ENCODE measurements around the gene TSPAN18. TPM values are rescaled to one million over a fixed set of nuclear protein-coding genes. Genes with fewer than 3 reads are reported as not detected.

The TSPAN18 gene
- total RNA-seq, 1 experiment from 2014 or later = 0.77 TPM

GRCh38 chr11:44917741-44918140, 191.0 kb downstream of the TSPAN18 start:
- BruUV-seq (replicated peaks) = no TSS peak
- no peaks in the 10 kb centered on the region for H3K36me3 Mint-ChIP-seq (ENCODE audit: insufficient read depth, unreplicated experiment)
- no peak overlapping the region for H3K4me3 Mint-ChIP-seq (ENCODE audit: unreplicated experiment)
- intact Hi-C loops (cut with micrococcal nuclease) = no loop called here
- H3K4me1 Mint-ChIP-seq (ENCODE audit: insufficient read depth, unreplicated experiment) = no peaks in the 10 kb centered on the region
- H3K27ac Mint-ChIP-seq (ENCODE audit: low read depth, unreplicated experiment) = no peak overlapping the region
- no peaks in the 10 kb centered on the region for H3K9me3 Mint-ChIP-seq (ENCODE audit: unreplicated experiment)
- POLR2A ChIA-PET = no interaction called here
- H3K27me3 Mint-ChIP-seq (ENCODE audit: insufficient read depth, unreplicated experiment) = peaks cover 38% of the 10 kb centered on the region
- CTCF ChIA-PET = no interaction called here
- DNase-seq (ENCODE audit: unreplicated experiment) = no peak
- TF ChIP-seq CTCF (IDR thresholded peaks at IDR 0.05; ENCODE audit: unreplicated experiment) = no peak

- H3K4me3 Mint-ChIP-seq (ENCODE audit: unreplicated experiment) = no peak overlapping the region
- ChIA-PET POLR2A (no interaction called here), CTCF (interaction anchor here (1.3 to 2.5 kb wide), 2 partner anchors 16 to 185 kb away, joined by 3 to 7 read pairs; no protein-coding TSS in a partner anchor)
- TF ChIP-seq CTCF (IDR thresholded peaks at IDR 0.05; ENCODE audit: unreplicated experiment) = no peak
- DNase-seq (ENCODE audit: unreplicated experiment) = no peak
- no peak overlapping the region for H3K27ac Mint-ChIP-seq (ENCODE audit: low read depth, unreplicated experiment)
- no peaks in the 10 kb centered on the region for H3K9me3 Mint-ChIP-seq (ENCODE audit: unreplicated experiment)
- H3K36me3 Mint-ChIP-seq (ENCODE audit: insufficient read depth, unreplicated experiment) = no peaks in the 10 kb centered on the region
- BruUV-seq (replicated peaks) = no TSS peak
- H3K27me3 Mint-ChIP-seq (ENCODE audit: insufficient read depth, unreplicated experiment) = peaks cover 46% of the 10 kb centered on the region
- intact Hi-C loops (cut with micrococcal nuclease) = no loop called here
- H3K4me1 Mint-ChIP-seq (ENCODE audit: insufficient read depth, unreplicated experiment) = no peaks in the 10 kb centered on the region
These were observed 193.7 kb downstream of the TSPAN18 start for GRCh38 chr11:44920451-44920850.

GRCh38 chr11:44923115-44923514, 196.4 kb downstream of the TSPAN18 start:
- H3K4me1 Mint-ChIP-seq (ENCODE audit: insufficient read depth, unreplicated experiment) = no peaks in the 10 kb centered on the region
- H3K27ac Mint-ChIP-seq (ENCODE audit: low read depth, unreplicated experiment) = no peak overlapping the region
- no peak for TF ChIP-seq CTCF (IDR thresholded peaks at IDR 0.05; ENCODE audit: unreplicated experiment)
- intact Hi-C loops (cut with micrococcal nuclease) = no loop called here
- no peak for DNase-seq (ENCODE audit: unreplicated experiment)
- ChIA-PET POLR2A (interaction anchor here (0.8 kb wide), 1 partner anchor 187 kb away, joined by 3 read pairs; no protein-coding TSS in a partner anchor), CTCF (interaction anchor here (0.6 to 3.6 kb wide), 5 partner anchors 13 to 349 kb away, joined by 3 to 42 read pairs (median 4); no protein-coding TSS in a partner anchor)
- H3K4me3 Mint-ChIP-seq (ENCODE audit: unreplicated experiment) = no peak overlapping the region
- no peaks in the 10 kb centered on the region for H3K9me3 Mint-ChIP-seq (ENCODE audit: unreplicated experiment)
- H3K36me3 Mint-ChIP-seq (ENCODE audit: insufficient read depth, unreplicated experiment) = no peaks in the 10 kb centered on the region
- BruUV-seq (replicated peaks) = no TSS peak
- peaks cover 31% of the 10 kb centered on the region for H3K27me3 Mint-ChIP-seq (ENCODE audit: insufficient read depth, unreplicated experiment)

- H3K27me3 Mint-ChIP-seq (ENCODE audit: insufficient read depth, unreplicated experiment) = peaks cover 28% of the 10 kb centered on the region
- no peak overlapping the region for H3K27ac Mint-ChIP-seq (ENCODE audit: low read depth, unreplicated experiment)
- H3K4me3 Mint-ChIP-seq (ENCODE audit: unreplicated experiment) = no peak overlapping the region
- no peaks in the 10 kb centered on the region for H3K9me3 Mint-ChIP-seq (ENCODE audit: unreplicated experiment)
- ChIA-PET POLR2A (interaction anchor here (0.7 kb wide), 1 partner anchor 1275 kb away, joined by 3 read pairs; no protein-coding TSS in a partner anchor), CTCF (interaction anchor here (0.6 to 3.6 kb wide), 4 partner anchors 12 to 193 kb away, joined by 3 to 42 read pairs (median 5); no protein-coding TSS in a partner anchor)
- peaks cover under 1% of the 10 kb centered on the region for H3K36me3 Mint-ChIP-seq (ENCODE audit: insufficient read depth, unreplicated experiment)
- intact Hi-C loops (cut with micrococcal nuclease) = no loop called here
- no peak for DNase-seq (ENCODE audit: unreplicated experiment)
- H3K4me1 Mint-ChIP-seq (ENCODE audit: insufficient read depth, unreplicated experiment) = no peaks in the 10 kb centered on the region
- no TSS peak for BruUV-seq (replicated peaks)
- TF ChIP-seq CTCF (IDR thresholded peaks at IDR 0.05; ENCODE audit: unreplicated experiment) = no peak
These were observed 197.0 kb downstream of the TSPAN18 start for GRCh38 chr11:44923806-44924205.

All from MCF 10A (cell line).